Body of pancreas (tissue), 4 donors: ENCODE measurements around the gene TPMT.

ENCODE experiments used
- POLR2A ChIP-seq, 3 donors: fragments of 450-650 bp; IDR thresholded peaks; one replicate each; pipeline ENCODE4 v1.6.1; 2016; ENCODE audit warnings: antibody characterized with exemption in 3 of 3, mild to moderate bottlenecking in 2 of 3
- TF ChIP-seq, protein P1 (sequence below), 7 experiments: fragments of 450-650 bp in 4 of 7; fragments of 200-600 bp in 3 of 7; sonication (generic) in 3 of 7; IDR thresholded peaks; one replicate each; pipeline ENCODE4 v1.5.1; 2016 to 2019; ENCODE audit warnings: antibody characterized with exemption in 7 of 7

- TF ChIP-seq, protein P1, sequence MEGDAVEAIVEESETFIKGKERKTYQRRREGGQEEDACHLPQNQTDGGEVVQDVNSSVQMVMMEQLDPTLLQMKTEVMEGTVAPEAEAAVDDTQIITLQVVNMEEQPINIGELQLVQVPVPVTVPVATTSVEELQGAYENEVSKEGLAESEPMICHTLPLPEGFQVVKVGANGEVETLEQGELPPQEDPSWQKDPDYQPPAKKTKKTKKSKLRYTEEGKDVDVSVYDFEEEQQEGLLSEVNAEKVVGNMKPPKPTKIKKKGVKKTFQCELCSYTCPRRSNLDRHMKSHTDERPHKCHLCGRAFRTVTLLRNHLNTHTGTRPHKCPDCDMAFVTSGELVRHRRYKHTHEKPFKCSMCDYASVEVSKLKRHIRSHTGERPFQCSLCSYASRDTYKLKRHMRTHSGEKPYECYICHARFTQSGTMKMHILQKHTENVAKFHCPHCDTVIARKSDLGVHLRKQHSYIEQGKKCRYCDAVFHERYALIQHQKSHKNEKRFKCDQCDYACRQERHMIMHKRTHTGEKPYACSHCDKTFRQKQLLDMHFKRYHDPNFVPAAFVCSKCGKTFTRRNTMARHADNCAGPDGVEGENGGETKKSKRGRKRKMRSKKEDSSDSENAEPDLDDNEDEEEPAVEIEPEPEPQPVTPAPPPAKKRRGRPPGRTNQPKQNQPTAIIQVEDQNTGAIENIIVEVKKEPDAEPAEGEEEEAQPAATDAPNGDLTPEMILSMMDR (IDR thresholded peaks at IDR 0.05), result no peak
- TF ChIP-seq POLR2A (IDR thresholded peaks at IDR 0.05), result no peak
These were observed 11.6 kb upstream of the TPMT start for GRCh38 chr6:18166312-18167036.
